NB4 (cell line): Measurements from ENCODE around the gene VPS35L.
"Not testable (repeated sequence)": the region's sequence is repeated elsewhere in the genome, so short reads cannot be mapped to it uniquely, and the experiment has no call there.

Experiments used
- DNase-seq: peaks from one replicate; pipeline ENCODE4 v3.0.0; 2010; ENCODE audit warnings: low read depth
- H3K4me3 ChIP-seq: one replicate; pipeline ENCODE4 v1.5.1; 2011; ENCODE audit warnings: mild to moderate bottlenecking, low read depth, low read length, moderate library complexity
- CTCF ChIP-seq: IDR thresholded peaks from one replicate; pipeline ENCODE4 v1.5.1; 2012; ENCODE audit warnings: low read depth, low read length
- MAX ChIP-seq: IDR thresholded peaks from 2 replicates; pipeline ENCODE4 v1.6.1; 2011; ENCODE audit warnings: low read depth, low read length
- MYC ChIP-seq: IDR thresholded peaks from 2 replicates; pipeline ENCODE4 v1.6.1; 2011; ENCODE audit warnings: low read depth, low read length
- POLR2A ChIP-seq: IDR thresholded peaks from 2 replicates; pipeline ENCODE4 v1.6.1; 2011; ENCODE audit warnings: mild to moderate bottlenecking; ENCODE audit not compliant: insufficient read length; ENCODE audit errors: extremely low read depth

The VPS35L gene

GRCh38 chr16:19528666-19529065, 26.8 kb upstream of the VPS35L start:
- TF ChIP-seq POLR2A (no peak), MYC (no peak), CTCF (no peak), MAX (no peak)
- DNase-seq, result no peak

GRCh38 chr16:19532601-19533000, 22.9 kb upstream of the VPS35L start:
- no peak for TF ChIP-seq CTCF
- no peak for TF ChIP-seq POLR2A
- no peak for TF ChIP-seq MAX
- no peak for TF ChIP-seq MYC
- no peak overlapping the region for H3K4me3 ChIP-seq
- DNase-seq, result no peak

More at GRCh38 chr16:19528666-19529065, 26.8 kb upstream of the VPS35L start:
- no peak overlapping the region for H3K4me3 ChIP-seq

- no peak for DNase-seq
- TF ChIP-seq MYC, result no peak
- TF ChIP-seq CTCF, result no peak
- no peak for TF ChIP-seq POLR2A
- TF ChIP-seq MAX, result no peak
- no peak overlapping the region for H3K4me3 ChIP-seq
Measured at GRCh38 chr16:19540241-19540970, 15.1 kb upstream of the VPS35L start.

- DNase-seq, result no peak
- no peak overlapping the region for H3K4me3 ChIP-seq
- TF ChIP-seq MYC (no peak), CTCF (no peak), MAX (no peak), POLR2A (no peak)
Measured at GRCh38 chr16:19542138-19542821, 13.2 kb upstream of the VPS35L start.

GRCh38 chr16:19543278-19543996, 12.1 kb upstream of the VPS35L start:
- not testable (repeated sequence) for H3K4me3 ChIP-seq, DNase-seq

GRCh38 chr16:19548144-19548543, 7.4 kb upstream of the VPS35L start:
- no peak overlapping the region for H3K4me3 ChIP-seq
- TF ChIP-seq POLR2A, result no peak
- no peak for TF ChIP-seq MYC

More at GRCh38 chr16:19548144-19548543, 7.4 kb upstream of the VPS35L start:
- no peak for DNase-seq
